ENCODE measurements around the gene MUC22.

DNA sequence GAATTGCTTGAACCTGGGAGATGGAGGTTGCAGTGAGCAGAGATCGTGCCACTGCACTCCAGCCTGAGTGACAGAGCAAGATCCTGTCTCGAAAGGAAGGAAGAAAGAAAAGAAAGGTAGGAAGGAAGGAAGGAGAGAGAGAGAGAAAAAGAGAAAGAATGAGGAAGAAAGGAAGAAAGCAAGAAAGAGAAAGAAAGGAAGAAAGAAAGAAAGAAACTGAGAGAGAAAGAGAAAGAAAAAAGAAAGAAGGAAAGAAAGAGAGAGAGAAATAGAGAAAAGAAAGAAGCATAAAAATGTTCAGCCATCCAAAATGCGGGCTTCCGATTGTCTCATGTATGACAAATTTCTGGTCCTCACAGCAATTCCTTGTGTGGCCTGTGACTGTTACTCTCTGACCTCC, 22.8 kb downstream of the MUC22 start:
- TF ChIP-seq, protein P1, sequence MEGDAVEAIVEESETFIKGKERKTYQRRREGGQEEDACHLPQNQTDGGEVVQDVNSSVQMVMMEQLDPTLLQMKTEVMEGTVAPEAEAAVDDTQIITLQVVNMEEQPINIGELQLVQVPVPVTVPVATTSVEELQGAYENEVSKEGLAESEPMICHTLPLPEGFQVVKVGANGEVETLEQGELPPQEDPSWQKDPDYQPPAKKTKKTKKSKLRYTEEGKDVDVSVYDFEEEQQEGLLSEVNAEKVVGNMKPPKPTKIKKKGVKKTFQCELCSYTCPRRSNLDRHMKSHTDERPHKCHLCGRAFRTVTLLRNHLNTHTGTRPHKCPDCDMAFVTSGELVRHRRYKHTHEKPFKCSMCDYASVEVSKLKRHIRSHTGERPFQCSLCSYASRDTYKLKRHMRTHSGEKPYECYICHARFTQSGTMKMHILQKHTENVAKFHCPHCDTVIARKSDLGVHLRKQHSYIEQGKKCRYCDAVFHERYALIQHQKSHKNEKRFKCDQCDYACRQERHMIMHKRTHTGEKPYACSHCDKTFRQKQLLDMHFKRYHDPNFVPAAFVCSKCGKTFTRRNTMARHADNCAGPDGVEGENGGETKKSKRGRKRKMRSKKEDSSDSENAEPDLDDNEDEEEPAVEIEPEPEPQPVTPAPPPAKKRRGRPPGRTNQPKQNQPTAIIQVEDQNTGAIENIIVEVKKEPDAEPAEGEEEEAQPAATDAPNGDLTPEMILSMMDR (IDR thresholded peaks at IDR 0.05; ENCODE audit: insufficient read depth, low read depth, low read length) = no peak
- TF ChIP-seq EZH2 (IDR thresholded peaks at IDR 0.05; ENCODE audit: insufficient read depth, low read length) = no peak
